SK-N-SH treated with all-trans-retinoic acid at 6 μM for 48 hours (cell line): ENCODE data around the gene ZBTB7C.

Experiments
- ATAC-seq: fragments of 200-7000 bp; cut with Tn5 transposase; 3 replicates; pipeline ENCODE4 v1.9.1; 2020; ENCODE audit warnings: mild to moderate bottlenecking, moderate library complexity
- ARNTL ChIP-seq: fragments of 450-650 bp; formaldehyde crosslinking; IDR thresholded peaks from 2 replicates; pipeline ENCODE4 v1.5.0; 2020; ENCODE audit warnings: low read depth, mild to moderate bottlenecking, moderate library complexity, borderline replicate concordance
- BACH2 ChIP-seq: fragments of 250-450 bp; sonication (Bioruptor Pico); IDR thresholded peaks from 2 replicates; pipeline ENCODE4 v1.9.0; 2021; ENCODE audit warnings: mild to moderate bottlenecking, borderline replicate concordance
- CSDC2 ChIP-seq: fragments of 250-450 bp; sonication (Bioruptor Pico); IDR thresholded peaks from 2 replicates; pipeline ENCODE4 v1.5.0; 2020; ENCODE audit warnings: mild to moderate bottlenecking, moderate library complexity
- ESRRG ChIP-seq: fragments of 250-450 bp; sonication (Bioruptor Pico); IDR thresholded peaks from 2 replicates; pipeline ENCODE4 v1.6.1; 2021; ENCODE audit warnings: mild to moderate bottlenecking
- GLIS3 ChIP-seq: fragments of 250-450 bp; sonication (Bioruptor Pico); IDR thresholded peaks from 2 replicates; pipeline ENCODE4 v1.5.0; 2020; ENCODE audit warnings: mild to moderate bottlenecking, moderate library complexity
- ISL1 ChIP-seq: fragments of 250-450 bp; sonication (Bioruptor Pico); IDR thresholded peaks from 2 replicates; pipeline ENCODE4 v2.1.2; 2022; ENCODE audit warnings: mild to moderate bottlenecking, moderate library complexity
- OSR1 ChIP-seq: fragments of 250-450 bp; sonication (Bioruptor Pico); IDR thresholded peaks from 2 replicates; pipeline ENCODE4 v1.8.0; 2022; ENCODE audit warnings: moderate library complexity, mild to moderate bottlenecking, inconsistent platforms
- POU6F1 ChIP-seq: fragments of 250-450 bp; sonication (Bioruptor Pico); IDR thresholded peaks from 2 replicates; pipeline ENCODE4 v1.8.0; 2021; ENCODE audit warnings: low read depth, mild to moderate bottlenecking, moderate library complexity, borderline replicate concordance
- PPARA ChIP-seq: fragments of 250-450 bp; sonication (Bioruptor Pico); IDR thresholded peaks from 2 replicates; pipeline ENCODE4 v1.5.0; 2020; ENCODE audit warnings: mild to moderate bottlenecking, borderline replicate concordance
- RARB ChIP-seq: fragments of 250-450 bp; sonication (Bioruptor Pico); IDR thresholded peaks from 2 replicates; pipeline ENCODE4 v1.8.0; 2021; ENCODE audit warnings: mild to moderate bottlenecking, moderate library complexity
- SNAI2 ChIP-seq: fragments of 250-450 bp; sonication (Bioruptor Pico); IDR thresholded peaks from 2 replicates; pipeline ENCODE4 v1.5.0; 2020; ENCODE audit warnings: mild to moderate bottlenecking, moderate library complexity
- ZC3H10 ChIP-seq: fragments of 250-450 bp; sonication (Bioruptor Pico); IDR thresholded peaks from 2 replicates; pipeline ENCODE4 v1.5.1; 2021; ENCODE audit warnings: mild to moderate bottlenecking, moderate library complexity
- ZFP3 ChIP-seq: fragments of 250-450 bp; sonication (Bioruptor Pico); IDR thresholded peaks from 2 replicates; pipeline ENCODE4 v1.5.0; 2020; ENCODE audit warnings: mild to moderate bottlenecking, moderate library complexity
- ZFP30 ChIP-seq: fragments of 450-650 bp; formaldehyde crosslinking; IDR thresholded peaks from 2 replicates; pipeline ENCODE4 v1.5.0; 2022; ENCODE audit warnings: mild to moderate bottlenecking, moderate library complexity
- ZNF70 ChIP-seq: fragments of 450-650 bp; formaldehyde crosslinking; IDR thresholded peaks from 2 replicates; pipeline ENCODE4 v1.5.0; 2020; ENCODE audit warnings: mild to moderate bottlenecking, moderate library complexity
- ZNF8 ChIP-seq: fragments of 450-650 bp; formaldehyde crosslinking; IDR thresholded peaks from 2 replicates; pipeline ENCODE4 v1.5.0; 2020; ENCODE audit warnings: mild to moderate bottlenecking, moderate library complexity
- TF ChIP-seq, protein P1 (sequence below): fragments of 250-450 bp; sonication (Bioruptor Pico); IDR thresholded peaks from 2 replicates; pipeline ENCODE4 v1.8.0; 2020; ENCODE audit warnings: mild to moderate bottlenecking, moderate library complexity, borderline replicate concordance
- TF ChIP-seq, protein P2 (sequence below): fragments of 250-450 bp; sonication (Bioruptor Pico); IDR thresholded peaks from 2 replicates; pipeline ENCODE4 v1.5.1; 2021; ENCODE audit warnings: mild to moderate bottlenecking, moderate library complexity
- TF ChIP-seq, protein P3 (sequence below): fragments of 250-450 bp; sonication (Bioruptor Pico); IDR thresholded peaks from 2 replicates; pipeline ENCODE4 v1.5.1; 2020; ENCODE audit warnings: low read depth, mild to moderate bottlenecking, moderate library complexity
- TF ChIP-seq, protein P4 (sequence below): fragments of 250-450 bp; sonication (Bioruptor Pico); IDR thresholded peaks from 2 replicates; pipeline ENCODE4 v1.5.0; 2020; ENCODE audit warnings: mild to moderate bottlenecking, moderate library complexity

Gene ZBTB7C

GRCh38 chr18:48222118-48222517 is 187.1 kb downstream of the ZBTB7C start (continued):
- TF ChIP-seq RARB (CRISPR knock-in tag) (no peak), GLIS3 (no peak)

GRCh38 chr18:48219810-48220499 is 189.2 kb downstream of the ZBTB7C start:
- no peak for TF ChIP-seq SNAI2
- no peak for TF ChIP-seq ZC3H10
- TF ChIP-seq PPARA, result no peak
- no peak for TF ChIP-seq ZNF70 (CRISPR knock-in tag)
- TF ChIP-seq OSR1 (CRISPR knock-in tag), result no peak
- TF ChIP-seq ESRRG (CRISPR knock-in tag), result no peak
- TF ChIP-seq ZFP3 (CRISPR knock-in tag), result no peak
- TF ChIP-seq ISL1 (CRISPR knock-in tag), result no peak
- TF ChIP-seq BACH2 (CRISPR knock-in tag), result no peak
- ATAC-seq, result no peak

- ATAC-seq, result no peak
- no peak for TF ChIP-seq RARB (CRISPR knock-in tag)
- no peak for TF ChIP-seq BACH2 (CRISPR knock-in tag)
- TF ChIP-seq ARNTL (CRISPR knock-in tag), result no peak
- no peak for TF ChIP-seq ZNF8 (CRISPR knock-in tag)
- TF ChIP-seq, all 23 proteins: peak for 0
Measured at GRCh38 chr18:48219037-48219809, 190.0 kb downstream of the ZBTB7C start.

DNA sequence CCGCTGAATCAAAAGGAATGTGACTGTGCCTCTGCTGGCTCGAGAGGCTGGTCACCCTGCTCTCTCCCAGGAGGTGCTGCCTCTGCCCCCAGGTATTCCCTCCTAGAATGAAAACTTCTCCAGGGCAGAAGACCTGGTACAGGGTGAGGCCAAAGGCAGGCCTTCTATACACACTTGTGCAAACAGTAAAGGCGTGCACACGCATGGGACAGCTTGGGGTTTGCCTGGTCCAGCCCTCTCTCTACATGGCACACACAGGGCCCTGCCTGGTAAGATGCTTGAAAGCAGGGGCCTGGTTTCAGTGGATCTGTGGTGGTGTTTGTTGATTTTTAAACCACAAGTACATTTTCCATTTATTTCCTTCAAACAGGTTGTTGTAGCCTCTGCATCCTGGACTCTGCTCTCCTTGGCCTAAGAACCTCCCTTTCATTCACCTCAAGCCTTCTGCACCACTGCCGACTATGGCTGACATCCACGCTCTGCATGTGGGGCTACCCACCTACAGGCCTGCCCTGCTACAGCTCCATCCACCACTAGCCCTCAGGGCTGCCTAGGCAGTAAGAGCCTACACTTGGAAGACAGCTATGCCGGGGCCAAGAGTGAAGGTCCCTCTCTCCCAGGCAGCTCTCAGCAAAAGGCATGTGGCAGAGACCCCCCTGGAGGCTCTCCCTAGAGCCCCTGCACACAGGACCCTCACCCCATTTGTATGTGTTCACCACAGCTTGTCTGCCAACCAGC is 190.7 kb downstream of the ZBTB7C start:
- no peak for TF ChIP-seq BACH2 (CRISPR knock-in tag)
- TF ChIP-seq, protein P1, sequence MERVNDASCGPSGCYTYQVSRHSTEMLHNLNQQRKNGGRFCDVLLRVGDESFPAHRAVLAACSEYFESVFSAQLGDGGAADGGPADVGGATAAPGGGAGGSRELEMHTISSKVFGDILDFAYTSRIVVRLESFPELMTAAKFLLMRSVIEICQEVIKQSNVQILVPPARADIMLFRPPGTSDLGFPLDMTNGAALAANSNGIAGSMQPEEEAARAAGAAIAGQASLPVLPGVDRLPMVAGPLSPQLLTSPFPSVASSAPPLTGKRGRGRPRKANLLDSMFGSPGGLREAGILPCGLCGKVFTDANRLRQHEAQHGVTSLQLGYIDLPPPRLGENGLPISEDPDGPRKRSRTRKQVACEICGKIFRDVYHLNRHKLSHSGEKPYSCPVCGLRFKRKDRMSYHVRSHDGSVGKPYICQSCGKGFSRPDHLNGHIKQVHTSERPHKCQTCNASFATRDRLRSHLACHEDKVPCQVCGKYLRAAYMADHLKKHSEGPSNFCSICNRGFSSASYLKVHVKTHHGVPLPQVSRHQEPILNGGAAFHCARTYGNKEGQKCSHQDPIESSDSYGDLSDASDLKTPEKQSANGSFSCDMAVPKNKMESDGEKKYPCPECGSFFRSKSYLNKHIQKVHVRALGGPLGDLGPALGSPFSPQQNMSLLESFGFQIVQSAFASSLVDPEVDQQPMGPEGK, result no peak
- no peak for TF ChIP-seq RARB (CRISPR knock-in tag)
- no peak for TF ChIP-seq ARNTL (CRISPR knock-in tag)
- TF ChIP-seq ISL1 (CRISPR knock-in tag), result no peak
- TF ChIP-seq ZNF70 (CRISPR knock-in tag), result no peak
- TF ChIP-seq ZFP30 (CRISPR knock-in tag), result no peak
- TF ChIP-seq, protein P2, sequence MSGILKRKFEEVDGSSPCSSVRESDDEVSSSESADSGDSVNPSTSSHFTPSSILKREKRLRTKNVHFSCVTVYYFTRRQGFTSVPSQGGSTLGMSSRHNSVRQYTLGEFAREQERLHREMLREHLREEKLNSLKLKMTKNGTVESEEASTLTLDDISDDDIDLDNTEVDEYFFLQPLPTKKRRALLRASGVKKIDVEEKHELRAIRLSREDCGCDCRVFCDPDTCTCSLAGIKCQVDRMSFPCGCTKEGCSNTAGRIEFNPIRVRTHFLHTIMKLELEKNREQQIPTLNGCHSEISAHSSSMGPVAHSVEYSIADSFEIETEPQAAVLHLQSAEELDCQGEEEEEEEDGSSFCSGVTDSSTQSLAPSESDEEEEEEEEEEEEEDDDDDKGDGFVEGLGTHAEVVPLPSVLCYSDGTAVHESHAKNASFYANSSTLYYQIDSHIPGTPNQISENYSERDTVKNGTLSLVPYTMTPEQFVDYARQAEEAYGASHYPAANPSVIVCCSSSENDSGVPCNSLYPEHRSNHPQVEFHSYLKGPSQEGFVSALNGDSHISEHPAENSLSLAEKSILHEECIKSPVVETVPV (CRISPR knock-in tag), result no peak
- no peak for TF ChIP-seq ZFP3 (CRISPR knock-in tag)
- TF ChIP-seq ZNF8 (CRISPR knock-in tag), result no peak
- no peak for TF ChIP-seq ESRRG (CRISPR knock-in tag)
- TF ChIP-seq, protein P3, sequence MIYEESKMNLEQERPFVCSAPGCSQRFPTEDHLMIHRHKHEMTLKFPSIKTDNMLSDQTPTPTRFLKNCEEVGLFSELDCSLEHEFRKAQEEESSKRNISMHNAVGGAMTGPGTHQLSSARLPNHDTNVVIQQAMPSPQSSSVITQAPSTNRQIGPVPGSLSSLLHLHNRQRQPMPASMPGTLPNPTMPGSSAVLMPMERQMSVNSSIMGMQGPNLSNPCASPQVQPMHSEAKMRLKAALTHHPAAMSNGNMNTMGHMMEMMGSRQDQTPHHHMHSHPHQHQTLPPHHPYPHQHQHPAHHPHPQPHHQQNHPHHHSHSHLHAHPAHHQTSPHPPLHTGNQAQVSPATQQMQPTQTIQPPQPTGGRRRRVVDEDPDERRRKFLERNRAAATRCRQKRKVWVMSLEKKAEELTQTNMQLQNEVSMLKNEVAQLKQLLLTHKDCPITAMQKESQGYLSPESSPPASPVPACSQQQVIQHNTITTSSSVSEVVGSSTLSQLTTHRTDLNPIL (CRISPR knock-in tag), result no peak
- no peak for TF ChIP-seq GLIS3
- no peak for TF ChIP-seq ZC3H10
- no peak for TF ChIP-seq SNAI2
- TF ChIP-seq CSDC2, result no peak
- no peak for TF ChIP-seq POU6F1 (CRISPR knock-in tag)
- TF ChIP-seq, protein P4, sequence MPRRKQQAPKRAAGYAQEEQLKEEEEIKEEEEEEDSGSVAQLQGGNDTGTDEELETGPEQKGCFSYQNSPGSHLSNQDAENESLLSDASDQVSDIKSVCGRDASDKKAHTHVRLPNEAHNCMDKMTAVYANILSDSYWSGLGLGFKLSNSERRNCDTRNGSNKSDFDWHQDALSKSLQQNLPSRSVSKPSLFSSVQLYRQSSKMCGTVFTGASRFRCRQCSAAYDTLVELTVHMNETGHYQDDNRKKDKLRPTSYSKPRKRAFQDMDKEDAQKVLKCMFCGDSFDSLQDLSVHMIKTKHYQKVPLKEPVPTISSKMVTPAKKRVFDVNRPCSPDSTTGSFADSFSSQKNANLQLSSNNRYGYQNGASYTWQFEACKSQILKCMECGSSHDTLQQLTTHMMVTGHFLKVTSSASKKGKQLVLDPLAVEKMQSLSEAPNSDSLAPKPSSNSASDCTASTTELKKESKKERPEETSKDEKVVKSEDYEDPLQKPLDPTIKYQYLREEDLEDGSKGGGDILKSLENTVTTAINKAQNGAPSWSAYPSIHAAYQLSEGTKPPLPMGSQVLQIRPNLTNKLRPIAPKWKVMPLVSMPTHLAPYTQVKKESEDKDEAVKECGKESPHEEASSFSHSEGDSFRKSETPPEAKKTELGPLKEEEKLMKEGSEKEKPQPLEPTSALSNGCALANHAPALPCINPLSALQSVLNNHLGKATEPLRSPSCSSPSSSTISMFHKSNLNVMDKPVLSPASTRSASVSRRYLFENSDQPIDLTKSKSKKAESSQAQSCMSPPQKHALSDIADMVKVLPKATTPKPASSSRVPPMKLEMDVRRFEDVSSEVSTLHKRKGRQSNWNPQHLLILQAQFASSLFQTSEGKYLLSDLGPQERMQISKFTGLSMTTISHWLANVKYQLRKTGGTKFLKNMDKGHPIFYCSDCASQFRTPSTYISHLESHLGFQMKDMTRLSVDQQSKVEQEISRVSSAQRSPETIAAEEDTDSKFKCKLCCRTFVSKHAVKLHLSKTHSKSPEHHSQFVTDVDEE, result no peak
- ATAC-seq, result no peak
